Endothelial cell of umbilical vein (primary cell): ENCODE measurements around the gene UST. TPM values are rescaled to one million over a fixed set of nuclear protein-coding genes. Genes with fewer than 3 reads are reported as not detected.

Experiments used
- BruUV-seq: library from RNA; stranded (reverse); fragments of 400-500 nt; replicated peaks from 2 replicates; lab custom pipeline; 2021; lab: Mats Ljungman, UMichigan
- CTCF ChIA-PET: fragments of 300-600, 350-600 bp; sonication (Branson Sonifier 250); formaldehyde crosslinking; loops from one replicate; lab custom pipeline; 2021; ENCODE audit warnings: antibody characterized with exemption, inconsistent platforms; lab: Charles Lee
- POLR2A ChIA-PET: fragments of 300-600, 350-600 bp; sonication (Branson Sonifier 250); formaldehyde crosslinking; loops from one replicate; lab custom pipeline; 2021; ENCODE audit warnings: antibody characterized with exemption, inconsistent platforms; lab: Charles Lee
- DNase-seq: peaks from one replicate; pipeline ENCODE4 v3.0.0-alpha.2; 2011; ENCODE audit warnings: low read depth, low spot score
- FAIRE-seq: peaks from 2 replicates; lab custom pipeline; 2011; peaks lifted over from hg19 to GRCh38; lab: Jason Lieb, UNC
- H2AFZ ChIP-seq: 2 replicates; pipeline ENCODE4 v1.6.0; 2012; ENCODE audit warnings: low read depth, low read length, control low read depth, inconsistent platforms
- H3K27ac ChIP-seq: 2 replicates; pipeline ENCODE4 v1.5.1; 2011; ENCODE audit warnings: low read depth, mild to moderate bottlenecking, control low read depth, low read length, moderate library complexity; ENCODE audit not compliant: insufficient read depth
- H3K27me3 ChIP-seq, 2 experiments: 2 replicates each; pipeline versions ENCODE4 v1.6.0 to v1.6.1; 2011; ENCODE audit warnings: low read length in 2 of 2, mixed read lengths in 1 of 2; ENCODE audit not compliant: control insufficient read depth in 2 of 2, insufficient read depth in 2 of 2
- H3K36me3 ChIP-seq, 2 experiments: 2 replicates in 1 of 2; 3 replicates in 1 of 2; pipeline ENCODE4 v1.5.1; 2011; ENCODE audit warnings: low read length in 2 of 2, mild to moderate bottlenecking in 1 of 2, moderate library complexity in 1 of 2; ENCODE audit not compliant: control insufficient read depth in 2 of 2, insufficient read depth in 2 of 2; ENCODE audit errors: extremely low read depth in 1 of 2
- H3K4me1 ChIP-seq: 3 replicates; pipeline ENCODE4 v1.5.1; 2011; ENCODE audit warnings: mild to moderate bottlenecking, low read length; ENCODE audit not compliant: control insufficient read depth, insufficient read depth; ENCODE audit errors: extremely low read depth
- H3K4me2 ChIP-seq: 2 replicates; pipeline ENCODE4 v1.6.1; 2011; ENCODE audit warnings: low read length, control low read depth, mixed read lengths; ENCODE audit not compliant: insufficient read depth
- H3K4me3 ChIP-seq, 3 experiments: fragments of 200-600 bp in 1 of 3; sonication (generic), shearing (Covaris generic) in 1 of 3; replicated peaks in 1 of 3; 2 replicates each; pipeline ENCODE4 v1.5.1; 2011 to 2016; ENCODE audit warnings: control low read depth in 3 of 3, low read length in 3 of 3, mild to moderate bottlenecking in 2 of 3, inconsistent platforms in 1 of 3, low read depth in 1 of 3, moderate library complexity in 1 of 3; ENCODE audit not compliant: insufficient read depth in 1 of 3
- H3K79me2 ChIP-seq: 2 replicates; pipeline ENCODE4 v1.6.0; 2012; ENCODE audit warnings: low read length, inconsistent platforms; ENCODE audit not compliant: control insufficient read depth, insufficient read depth
- H3K9ac ChIP-seq: replicated peaks from 2 replicates; pipeline ENCODE3; 2011; ENCODE audit warnings: low read length, control low read depth; ENCODE audit not compliant: insufficient read depth; ENCODE audit errors: extremely low read depth
- H3K9me1 ChIP-seq: replicated peaks from 3 replicates; pipeline ENCODE4 v1.6.0; 2011; ENCODE audit warnings: mild to moderate bottlenecking, low read length; ENCODE audit not compliant: control insufficient read depth, insufficient read depth; ENCODE audit errors: extremely low read depth
- H3K9me3 ChIP-seq: replicated peaks from 2 replicates; pipeline ENCODE4 v1.5.1; 2012; ENCODE audit warnings: low read length, inconsistent platforms; ENCODE audit not compliant: control insufficient read depth, insufficient read depth
- H4K20me1 ChIP-seq: replicated peaks from 2 replicates; pipeline ENCODE3; 2011; ENCODE audit warnings: mild to moderate bottlenecking, low read length; ENCODE audit not compliant: control insufficient read depth, insufficient read depth; ENCODE audit errors: extremely low read depth
- CTCF ChIP-seq, 2 donors: IDR thresholded peaks; 1 replicate in 1 of 2; 2 replicates in 1 of 2; pipeline ENCODE4 v1.5.1; 2011; ENCODE audit warnings: low read length in 2 of 2, mild to moderate bottlenecking in 2 of 2, moderate library complexity in 2 of 2, control low read depth in 1 of 2, inconsistent platforms in 1 of 2, low read depth in 1 of 2; ENCODE audit not compliant: insufficient read depth in 1 of 2; ENCODE audit errors: extremely low read depth in 1 of 2
- EZH2 ChIP-seq: IDR thresholded peaks from 2 replicates; pipeline ENCODE4 v1.6.1; 2012; ENCODE audit warnings: borderline replicate concordance, low read depth, mild to moderate bottlenecking, moderate library complexity, low read length, inconsistent platforms; ENCODE audit not compliant: severe bottlenecking
- FOS ChIP-seq: IDR thresholded peaks from 2 replicates; pipeline ENCODE4 v1.6.1; 2011; ENCODE audit warnings: mild to moderate bottlenecking, low read length, moderate library complexity, borderline replicate concordance; ENCODE audit not compliant: insufficient read depth
- GATA2 ChIP-seq: IDR thresholded peaks from 2 replicates; pipeline ENCODE4 v1.7.0; 2011; ENCODE audit warnings: low read depth, mild to moderate bottlenecking, moderate library complexity, mixed read lengths, low read length; ENCODE audit not compliant: insufficient read length, insufficient read depth
- JUN ChIP-seq: IDR thresholded peaks from 2 replicates; pipeline ENCODE4 v1.6.1; 2011; ENCODE audit warnings: borderline replicate concordance, low read depth; ENCODE audit not compliant: insufficient read length, insufficient read depth
- MAX ChIP-seq: IDR thresholded peaks from 2 replicates; pipeline ENCODE4 v1.6.1; 2011; ENCODE audit not compliant: insufficient read depth, insufficient read length
- MYC ChIP-seq: IDR thresholded peaks from one replicate; pipeline ENCODE4 v1.6.1; 2011; ENCODE audit warnings: mild to moderate bottlenecking, low read depth, low read length
- POLR2A ChIP-seq: IDR thresholded peaks from 2 replicates; pipeline ENCODE4 v1.6.1; 2012; ENCODE audit warnings: low read depth, mild to moderate bottlenecking, control low read depth, low read length
- POLR2AphosphoS5 ChIP-seq: IDR thresholded peaks from 2 replicates; pipeline ENCODE4 v1.6.1; 2012; ENCODE audit warnings: low read depth, mild to moderate bottlenecking, control low read depth, low read length, moderate library complexity; ENCODE audit not compliant: insufficient read depth
- dilution Hi-C: fragments of 300-500 bp; cut with MboI; formaldehyde crosslinking; loops from one replicate; pipeline ENCODE4 v1.15.0; 2019; ENCODE audit warnings: low sequenced_read_pairs; ENCODE audit not compliant: extremely low pct_ligation_motif_present
- intact Hi-C: fragments of 100-400 bp; cut with micrococcal nuclease; formaldehyde crosslinking; loops from one replicate; pipeline ENCODE4 v1.10.0; 2022
- polyA plus RNA-seq, 4 experiments: library from polyadenylated mRNA; depleted of rRNA in 3 of 4; stranded (reverse) in 3 of 4; unstranded in 1 of 4; fragments of >200 nt; gene quantifications; 2 replicates each; pipeline versions ENCODE4 v1.2.1 to v1.2.3, GENCODE V29; 2011 to 2012; ENCODE audit warnings: missing spikeins in 1 of 4
- total RNA-seq: library from RNA; stranded (reverse); gene quantifications from 2 replicates; pipeline ENCODE4 v1.2.3, GENCODE V29; 2021

Gene UST
- total and polyA plus RNA-seq, 2 donors (not counting 3 experiments of a cell fraction or from before 2014, with no cell fraction given), result 0.26 to 0.84 TPM

DNA sequence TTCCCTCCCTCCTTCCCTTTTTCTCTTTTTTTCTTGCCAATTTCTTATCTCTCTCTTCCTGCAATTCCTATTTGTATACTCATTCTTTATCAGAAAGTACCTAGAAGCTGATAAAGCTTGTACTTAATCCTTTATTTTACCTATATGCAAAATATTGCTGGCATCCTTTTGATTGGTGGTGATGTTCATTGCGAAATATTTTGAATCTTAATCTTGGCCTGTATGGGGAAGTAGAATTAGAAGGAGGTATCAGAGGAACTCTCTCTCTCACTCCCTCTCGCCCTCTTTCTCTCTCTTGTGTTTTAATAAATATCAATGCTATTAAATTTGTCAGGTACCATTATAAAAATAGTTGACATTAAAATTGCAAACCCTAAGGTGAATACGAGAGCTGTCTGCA lies 52.8 kb downstream of the UST start:
- no peak for FAIRE-seq
- Histone ChIP-seq H3K27ac (no peak overlapping the region), H3K79me2 (no peaks in the 10 kb centered on the region), H3K9ac (no peak overlapping the region), H3K4me3 (no peak overlapping the region), H4K20me1 (no peaks in the 10 kb centered on the region), H3K36me3 (no peaks in the 10 kb centered on the region), H3K27me3 (peaks cover 0 to 2% of the 10 kb centered on the region in 2 experiments), H2AFZ (no peak overlapping the region), H3K9me1 (no peaks in the 10 kb centered on the region), H3K4me2 (no peak overlapping the region), H3K4me1 (no peaks in the 10 kb centered on the region), H3K9me3 (no peaks in the 10 kb centered on the region)
- CTCF ChIA-PET, result no interaction called here
- POLR2A ChIA-PET, result no interaction called here
- dilution Hi-C loops (no loop called here), intact Hi-C loops (no loop called here)
- TF ChIP-seq MYC (no peak), POLR2AphosphoS5 (no peak), FOS (no peak), POLR2A (no peak), CTCF (IDR thresholded peaks at IDR 0.05; ENCODE audit: extremely low read depth in 1 of 2, insufficient read depth in 1 of 2, low read depth in 1 of 2, low read length in 2 of 2) (no peak), JUN (no peak), MAX (no peak), GATA2 (no peak), EZH2 (no peak)
- no peak for DNase-seq
- BruUV-seq, result no TSS peak
